B cell (primary cell): ENCODE data around the gene AP5B1. TPM values are rescaled to one million over a fixed set of nuclear protein-coding genes. Genes with fewer than 3 reads are reported as not detected.
"Not testable (repeated sequence)": the region's sequence is repeated elsewhere in the genome, so short reads cannot be mapped to it uniquely, and the experiment has no call there.

ENCODE experiments used
- ATAC-seq: fragments of 200-7000 bp; cut with Tn5 transposase; one replicate; pipeline ENCODE4 v1.10.0; 2021; ENCODE audit warnings: low read depth, mild to moderate bottlenecking, moderate number of reproducible peaks, moderate library complexity
- CTCF ChIA-PET: fragments of 350-600 bp; sonication (Branson Sonifier 250); formaldehyde crosslinking; loops from one replicate; lab custom pipeline; 2021; ENCODE audit warnings: antibody characterized with exemption, inconsistent platforms; lab: Charles Lee
- POLR2A ChIA-PET: fragments of 350-600 bp; sonication (Branson Sonifier 250); formaldehyde crosslinking; loops from one replicate; lab custom pipeline; 2021; ENCODE audit warnings: antibody characterized with exemption; lab: Charles Lee
- DNase-seq: peaks from one replicate; pipeline ENCODE4 v3.0.0; 2013
- H2AFZ ChIP-seq: 2 replicates; pipeline ENCODE4 v1.6.1; 2012; ENCODE audit warnings: mild to moderate bottlenecking, low read depth, low read length; ENCODE audit not compliant: insufficient read depth, poor library complexity, severe bottlenecking
- H3K27ac ChIP-seq, 2 donors: 1 replicate in 1 of 2; 2 replicates in 1 of 2; pipeline ENCODE4 v1.5.1; 2012 to 2013; ENCODE audit warnings: low read length in 2 of 2, mild to moderate bottlenecking in 2 of 2, moderate library complexity in 1 of 2
- H3K27me3 ChIP-seq, 4 experiments: fragments of 200-600 bp in 1 of 4; sonication (generic) in 1 of 4; replicated peaks in 1 of 4; 1 replicate in 2 of 4; 2 replicates in 2 of 4; pipeline versions ENCODE4 v1.6.1 to v1.7.0; 2013 to 2016; ENCODE audit warnings: low read length in 3 of 4, mild to moderate bottlenecking in 2 of 4, mixed read lengths in 1 of 4, moderate library complexity in 1 of 4; ENCODE audit not compliant: insufficient read depth in 4 of 4, control insufficient read depth in 3 of 4; ENCODE audit errors: control extremely low read depth in 1 of 4
- H3K36me3 ChIP-seq, 2 experiments: replicated peaks in 1 of 2; 1 replicate in 1 of 2; 2 replicates in 1 of 2; pipeline versions ENCODE4 v1.6.1 to v1.7.1; 2013; ENCODE audit warnings: low read length in 1 of 2; ENCODE audit not compliant: insufficient read depth in 2 of 2, control insufficient read depth in 1 of 2; ENCODE audit errors: control extremely low read depth in 1 of 2, extremely low read depth in 1 of 2
- H3K4me1 ChIP-seq, 2 donors: fragments of 200-600 bp in 1 of 2; sonication (generic) in 1 of 2; 1 replicate in 1 of 2; 2 replicates in 1 of 2; pipeline versions ENCODE4 v1.5.1 to v1.6.1; 2013 to 2017; ENCODE audit warnings: low read length in 2 of 2; ENCODE audit not compliant: control insufficient read depth in 2 of 2, insufficient read depth in 2 of 2
- H3K4me2 ChIP-seq: replicated peaks from 2 replicates; pipeline ENCODE3; 2012; ENCODE audit warnings: mild to moderate bottlenecking, low read depth, low read length; ENCODE audit not compliant: poor library complexity, severe bottlenecking
- H3K4me3 ChIP-seq, 5 experiments: fragments of 200-600 bp in 1 of 5; sonication (generic) in 1 of 5; 1 replicate in 3 of 5; 2 replicates in 2 of 5; pipeline versions ENCODE4 v1.5.1 to v1.7.0; 2011 to 2016; ENCODE audit warnings: low read length in 4 of 5, mild to moderate bottlenecking in 4 of 5, low read depth in 2 of 5, control low read depth in 1 of 5, moderate library complexity in 1 of 5; ENCODE audit not compliant: insufficient read depth in 1 of 5; ENCODE audit errors: control extremely low read depth in 1 of 5, extremely low read depth in 1 of 5
- H3K79me2 ChIP-seq: fragments of 200-600 bp; sonication (generic); one replicate; pipeline ENCODE4 v1.6.0; 2016; ENCODE audit warnings: low read length; ENCODE audit not compliant: control insufficient read depth, insufficient read depth
- H3K9ac ChIP-seq: fragments of 200-600 bp; sonication (generic); 2 replicates; pipeline ENCODE4 v1.6.1; 2017; ENCODE audit warnings: mild to moderate bottlenecking, low read length, moderate library complexity
- H3K9me3 ChIP-seq, 3 donors: one replicate each; pipeline versions ENCODE4 v1.6.1 to v1.7.1; 2013; ENCODE audit warnings: low read length in 2 of 3; ENCODE audit not compliant: control insufficient read depth in 2 of 3, insufficient read depth in 1 of 3; ENCODE audit errors: control extremely low read depth in 1 of 3
- H4K20me1 ChIP-seq: 2 replicates; pipeline ENCODE4 v1.6.0; 2012; ENCODE audit warnings: mild to moderate bottlenecking, low read length; ENCODE audit not compliant: insufficient read depth, control insufficient read depth, poor library complexity, severe bottlenecking
- H3K27ac Mint-ChIP-seq: one replicate; pipeline ENCODE4 v1.8.0; 2021; ENCODE audit warnings: mixed read lengths
- H3K27me3 Mint-ChIP-seq: one replicate; pipeline ENCODE4 v1.8.0; 2021; ENCODE audit warnings: mixed read lengths
- H3K4me1 Mint-ChIP-seq: one replicate; pipeline ENCODE4 v1.8.0; 2021; ENCODE audit warnings: mixed read lengths
- H3K4me3 Mint-ChIP-seq: one replicate; pipeline ENCODE4 v1.8.0; 2021; ENCODE audit warnings: mixed read lengths
- H3K9me3 Mint-ChIP-seq: one replicate; pipeline ENCODE4 v1.8.0; 2022; ENCODE audit warnings: mixed read lengths; ENCODE audit not compliant: insufficient read depth
- EZH2 ChIP-seq: IDR thresholded peaks from 2 replicates; pipeline ENCODE4 v1.6.1; 2012; ENCODE audit warnings: borderline replicate concordance, low read depth, mild to moderate bottlenecking, moderate library complexity, low read length; ENCODE audit not compliant: insufficient read depth, poor library complexity, severe bottlenecking
- WGBS: methylation state at CpG from one replicate; pipeline ENCODE4 v1.1.5; 2013; ENCODE audit warnings: missing lambda C conversion rate; ENCODE audit not compliant: insufficient coverage; 5-methylcytosine and 5-hydroxymethylcytosine counted together
- intact Hi-C: fragments of 100-400 bp; cut with micrococcal nuclease; formaldehyde crosslinking; loops from one replicate; pipeline ENCODE4 v1.10.0; 2022
- polyA plus RNA-seq: library from polyadenylated mRNA; depleted of rRNA; stranded (reverse); fragments of >200 nt; gene quantifications from 2 replicates; pipeline ENCODE4 v1.2.3, GENCODE V29; 2012
- total RNA-seq, 2 donors: library from RNA; stranded (reverse); fragments of 120-200 nt in 1 of 2; gene quantifications; 1 replicate in 1 of 2; 2 replicates in 1 of 2; pipeline versions ENCODE4 v1.2.3 to v1.2.4, GENCODE V29; 2013 to 2022
- TF ChIP-seq, protein P1 (sequence below): fragments of 200-600 bp; IDR thresholded peaks from one replicate; pipeline ENCODE4 v1.8.0; 2022; ENCODE audit warnings: antibody characterized with exemption, mild to moderate bottlenecking

Gene AP5B1
- total and polyA plus RNA-seq, 2 donors (not counting 1 experiment from before 2014, with no cell fraction given), result 9.6 to 25.2 TPM

DNA sequence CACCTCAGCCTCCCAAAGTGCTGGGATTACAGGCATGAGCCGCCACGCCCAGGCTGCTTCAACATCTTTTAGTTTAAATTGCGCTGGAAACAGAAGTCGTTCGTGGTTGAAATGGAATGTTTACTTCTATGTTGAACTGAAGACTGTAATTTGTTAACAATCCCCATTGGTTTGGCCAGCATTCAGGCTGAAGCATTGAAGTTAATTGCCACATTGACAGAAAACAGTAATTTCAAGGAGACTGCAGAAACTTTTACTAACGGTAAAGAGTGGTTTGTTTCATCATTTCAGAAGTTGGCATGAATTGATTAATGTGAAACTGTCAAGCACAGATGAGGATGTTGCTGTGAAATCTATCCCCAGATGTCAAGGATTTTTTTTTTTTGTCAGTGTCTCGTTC is 14.2 kb downstream of the AP5B1 start:
- H3K4me1 ChIP-seq, result peaks cover 0 to 4% of the 10 kb centered on the region in 2 donors
- no peak overlapping the region for H3K27ac ChIP-seq
- Mint-ChIP-seq H3K27ac (no peak overlapping the region), H3K4me3 (no peak overlapping the region), H3K9me3 (no peaks in the 10 kb centered on the region), H3K27me3 (peaks cover under 1% of the 10 kb centered on the region), H3K4me1 (peaks cover 3% of the 10 kb centered on the region)
- H3K4me3 ChIP-seq, result no peak overlapping the region
- peaks cover 0 to 1% (median 0%) of the 10 kb centered on the region in 3 donors for H3K9me3 ChIP-seq
- ATAC-seq, result no peak
- ChIA-PET POLR2A (no interaction called here), CTCF (interaction anchor here (0.9 to 2.3 kb wide), 2 partner anchors 10 to 13 kb away, joined by 3 to 10 read pairs; partner anchors contain the start of gene AP5B1)
- H3K4me2 ChIP-seq, result no peak overlapping the region
- peaks cover 13% of the 10 kb centered on the region for H3K79me2 ChIP-seq
- intact Hi-C loops, result loop anchor here (5.0 kb wide), 1 partner anchor 51 kb away; no protein-coding TSS in a partner anchor
- 18% methylated on average over 2 of the region's 7 CpGs for WGBS
- H2AFZ ChIP-seq, result no peak overlapping the region
- TF ChIP-seq, protein P1, sequence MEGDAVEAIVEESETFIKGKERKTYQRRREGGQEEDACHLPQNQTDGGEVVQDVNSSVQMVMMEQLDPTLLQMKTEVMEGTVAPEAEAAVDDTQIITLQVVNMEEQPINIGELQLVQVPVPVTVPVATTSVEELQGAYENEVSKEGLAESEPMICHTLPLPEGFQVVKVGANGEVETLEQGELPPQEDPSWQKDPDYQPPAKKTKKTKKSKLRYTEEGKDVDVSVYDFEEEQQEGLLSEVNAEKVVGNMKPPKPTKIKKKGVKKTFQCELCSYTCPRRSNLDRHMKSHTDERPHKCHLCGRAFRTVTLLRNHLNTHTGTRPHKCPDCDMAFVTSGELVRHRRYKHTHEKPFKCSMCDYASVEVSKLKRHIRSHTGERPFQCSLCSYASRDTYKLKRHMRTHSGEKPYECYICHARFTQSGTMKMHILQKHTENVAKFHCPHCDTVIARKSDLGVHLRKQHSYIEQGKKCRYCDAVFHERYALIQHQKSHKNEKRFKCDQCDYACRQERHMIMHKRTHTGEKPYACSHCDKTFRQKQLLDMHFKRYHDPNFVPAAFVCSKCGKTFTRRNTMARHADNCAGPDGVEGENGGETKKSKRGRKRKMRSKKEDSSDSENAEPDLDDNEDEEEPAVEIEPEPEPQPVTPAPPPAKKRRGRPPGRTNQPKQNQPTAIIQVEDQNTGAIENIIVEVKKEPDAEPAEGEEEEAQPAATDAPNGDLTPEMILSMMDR, result no peak
- peaks cover 4% of the 10 kb centered on the region for H4K20me1 ChIP-seq
- H3K27me3 ChIP-seq, result no peaks in the 10 kb centered on the region
- no peak overlapping the region for H3K9ac ChIP-seq
- no peak for DNase-seq
- H3K36me3 ChIP-seq, result no peaks in the 10 kb centered on the region

DNA sequence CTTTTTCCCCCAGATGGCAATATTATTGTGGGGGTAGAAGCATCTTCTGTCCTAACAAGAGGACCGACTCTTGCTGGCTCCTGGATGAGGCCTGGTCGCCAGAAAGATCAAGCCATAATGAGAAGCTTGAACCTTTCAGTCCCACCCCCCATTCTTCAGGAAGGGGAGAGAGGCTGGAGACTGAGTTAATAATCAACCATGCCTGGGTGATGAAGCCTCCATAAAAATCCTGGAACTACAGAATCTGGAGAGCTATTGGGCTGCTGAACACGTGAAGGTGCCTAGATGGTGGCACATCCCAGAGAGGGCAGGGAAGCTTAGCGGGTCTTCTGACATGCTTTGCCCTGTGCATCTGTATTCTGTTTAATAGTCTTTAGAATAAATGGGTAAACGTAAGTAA is 16.3 kb downstream of the AP5B1 start:
- POLR2A ChIA-PET, result no interaction called here
- intact Hi-C loops, result no loop called here
- no peaks in the 10 kb centered on the region for H3K36me3 ChIP-seq

DNA sequence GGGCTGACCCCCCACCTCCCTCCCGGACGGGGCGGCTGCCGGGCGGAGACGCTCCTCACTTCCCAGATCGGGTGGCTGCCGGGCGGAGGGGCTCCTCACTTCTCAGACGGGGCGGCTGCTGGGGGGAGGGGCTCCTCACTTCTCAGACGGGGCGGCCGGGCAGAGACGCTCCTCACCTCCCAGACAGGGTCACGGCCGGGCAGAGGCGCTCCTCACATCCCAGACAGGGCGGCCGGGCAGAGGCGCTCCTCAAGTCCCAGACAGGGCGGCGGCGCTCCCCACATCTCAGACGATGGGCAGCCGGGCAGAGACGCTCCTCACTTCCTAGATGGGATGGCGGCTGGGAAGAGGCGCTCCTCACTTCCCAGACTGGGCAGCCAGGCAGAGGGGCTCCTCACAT is 18.0 kb downstream of the AP5B1 start:
- H3K27ac ChIP-seq, DNase-seq, ATAC-seq, H4K20me1 ChIP-seq, H3K9ac ChIP-seq, H3K4me2 ChIP-seq, H3K9me3 Mint-ChIP-seq, POLR2A ChIA-PET, H3K4me1 Mint-ChIP-seq, H3K4me3 ChIP-seq, H3K79me2 ChIP-seq, H3K4me1 ChIP-seq, H3K9me3 ChIP-seq, H3K36me3 ChIP-seq, H3K27ac Mint-ChIP-seq, intact Hi-C loops, H2AFZ ChIP-seq, H3K4me3 Mint-ChIP-seq, H3K27me3 ChIP-seq: not testable (repeated sequence)
- peaks cover 10% of the 10 kb centered on the region for H3K27me3 Mint-ChIP-seq
- WGBS, result 93% methylated on average over 11 of the region's 29 CpGs
- CTCF ChIA-PET, result interaction anchor here (0.7 kb wide), 1 partner anchor 13 kb away, joined by 3 read pairs; no protein-coding TSS in a partner anchor

More for the DNA sequence above, 16.3 kb downstream of the AP5B1 start:
- no peak overlapping the region for H3K27ac Mint-ChIP-seq
- Histone ChIP-seq H2AFZ (no peak overlapping the region), H3K79me2 (peaks cover under 1% of the 10 kb centered on the region), H3K9ac (no peak overlapping the region), H3K9me3 (peaks cover 0 to 4% (median 1%) of the 10 kb centered on the region in 3 donors), H4K20me1 (no peaks in the 10 kb centered on the region), H3K4me3 (no peak overlapping the region), H3K27ac (no peak overlapping the region), H3K4me1 (peaks cover 0 to under 1% of the 10 kb centered on the region in 2 donors), H3K27me3 (no peaks in the 10 kb centered on the region), H3K4me2 (no peak overlapping the region)
- 95% methylated on average over 3 of the region's 5 CpGs for WGBS
- no peak overlapping the region for H3K4me3 Mint-ChIP-seq
- H3K4me1 Mint-ChIP-seq, result no peaks in the 10 kb centered on the region
- DNase-seq, result no peak
- H3K9me3 Mint-ChIP-seq, result no peaks in the 10 kb centered on the region
- CTCF ChIA-PET, result interaction anchor here (0.5 to 1.5 kb wide), 2 partner anchors 281 to 850 kb away, joined by 4 read pairs; no protein-coding TSS in a partner anchor
- no peak for ATAC-seq
- peaks cover 5% of the 10 kb centered on the region for H3K27me3 Mint-ChIP-seq
- TF ChIP-seq, protein P1, result no peak
- TF ChIP-seq EZH2, result no peak
